ENCODE data around the gene BNC2. TPM values are rescaled to one million over a fixed set of nuclear protein-coding genes. Genes with fewer than 3 reads are reported as not detected.

The BNC2 gene
- total RNA-seq, 4 donors from 2014 or later: 3.8 to 14.9 (median 8.2) TPM

DNA sequence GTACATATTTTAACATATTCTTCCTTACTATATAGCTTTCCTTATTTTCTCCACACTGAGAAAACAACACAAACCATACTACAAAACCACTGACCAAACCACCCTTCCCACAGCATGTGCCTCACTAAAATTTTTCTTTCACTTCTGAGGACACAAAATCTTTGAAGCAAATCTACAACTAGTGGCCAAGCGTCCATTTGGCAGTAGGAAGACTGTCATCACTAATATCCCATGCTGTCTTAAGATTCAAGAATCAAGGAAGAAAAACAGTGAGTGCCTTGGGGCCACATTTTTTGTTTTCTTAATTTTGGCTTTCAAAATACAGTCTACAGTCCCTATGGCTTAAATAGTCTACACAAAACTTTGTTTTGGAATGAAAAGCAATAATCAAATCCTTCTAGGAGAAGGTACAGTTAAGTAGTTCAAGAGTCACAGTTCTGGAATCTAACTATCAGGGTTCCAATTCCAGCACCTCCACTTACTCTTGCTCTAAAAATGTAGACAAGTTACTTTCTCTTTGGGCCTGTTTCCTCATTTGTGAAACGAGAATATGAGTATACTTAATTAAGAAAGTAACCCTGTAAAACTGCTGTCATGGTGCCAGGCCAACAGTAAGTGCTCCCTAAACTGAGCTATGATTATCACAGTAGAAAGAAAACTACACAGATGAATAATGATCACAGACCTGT is 227.9 kb downstream of the BNC2 start:
- intact Hi-C loops (cut with DNase I): no loop called here
- Histone ChIP-seq H3K4me3 (replicated peaks in 1 of 3) (no peak overlapping the region), H3K9me3 (no peaks in the 10 kb centered on the region), H3K4me1 (peaks cover 0 to 6% of the 10 kb centered on the region in 2 donors), H3K36me3 (no peaks in the 10 kb centered on the region), H3K27me3 (no peaks in the 10 kb centered on the region), H3K27ac (no peak overlapping the region)
- no peak for DNase-seq
- WGBS, 2 donors: 64 to 66% methylated on average over 2 of the region's 2 CpGs
- no peak for TF ChIP-seq POLR2A (IDR thresholded peaks at IDR 0.05)

DNA sequence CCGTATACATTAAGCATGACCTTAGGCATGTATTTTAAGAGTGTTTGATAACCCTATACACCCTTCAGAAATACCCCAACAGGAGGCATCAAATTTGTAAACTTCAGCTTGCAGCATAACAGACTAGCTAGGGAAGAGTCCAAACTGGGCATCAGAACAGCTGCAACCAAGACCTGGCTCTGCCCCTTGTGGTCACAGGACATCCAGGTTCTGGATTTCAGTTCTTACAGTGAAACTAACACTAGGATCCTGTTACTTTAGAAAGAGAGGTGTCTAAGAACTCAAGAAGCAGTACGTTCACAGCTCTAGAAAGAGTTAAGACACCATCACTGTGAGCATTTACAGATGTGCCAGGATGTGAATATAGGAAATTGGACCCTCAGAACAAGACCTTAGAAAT is 229.8 kb downstream of the BNC2 start:
- WGBS, 2 donors: 91 to 94% methylated on average over 2 of the region's 2 CpGs
- no peaks in the 10 kb centered on the region for H3K36me3 ChIP-seq
- H3K4me1 ChIP-seq: peaks cover 0 to 6% of the 10 kb centered on the region in 2 donors
- no peaks in the 10 kb centered on the region for H3K27me3 ChIP-seq
- intact Hi-C loops (cut with DNase I): no loop called here
- H3K27ac ChIP-seq: no peak overlapping the region
- DNase-seq: no peak
- no peaks in the 10 kb centered on the region for H3K9me3 ChIP-seq
- TF ChIP-seq, protein P1, sequence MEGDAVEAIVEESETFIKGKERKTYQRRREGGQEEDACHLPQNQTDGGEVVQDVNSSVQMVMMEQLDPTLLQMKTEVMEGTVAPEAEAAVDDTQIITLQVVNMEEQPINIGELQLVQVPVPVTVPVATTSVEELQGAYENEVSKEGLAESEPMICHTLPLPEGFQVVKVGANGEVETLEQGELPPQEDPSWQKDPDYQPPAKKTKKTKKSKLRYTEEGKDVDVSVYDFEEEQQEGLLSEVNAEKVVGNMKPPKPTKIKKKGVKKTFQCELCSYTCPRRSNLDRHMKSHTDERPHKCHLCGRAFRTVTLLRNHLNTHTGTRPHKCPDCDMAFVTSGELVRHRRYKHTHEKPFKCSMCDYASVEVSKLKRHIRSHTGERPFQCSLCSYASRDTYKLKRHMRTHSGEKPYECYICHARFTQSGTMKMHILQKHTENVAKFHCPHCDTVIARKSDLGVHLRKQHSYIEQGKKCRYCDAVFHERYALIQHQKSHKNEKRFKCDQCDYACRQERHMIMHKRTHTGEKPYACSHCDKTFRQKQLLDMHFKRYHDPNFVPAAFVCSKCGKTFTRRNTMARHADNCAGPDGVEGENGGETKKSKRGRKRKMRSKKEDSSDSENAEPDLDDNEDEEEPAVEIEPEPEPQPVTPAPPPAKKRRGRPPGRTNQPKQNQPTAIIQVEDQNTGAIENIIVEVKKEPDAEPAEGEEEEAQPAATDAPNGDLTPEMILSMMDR (IDR thresholded peaks at IDR 0.05): peak in 1 of 6 experiments; percentile 3
- no peak for TF ChIP-seq POLR2A (IDR thresholded peaks at IDR 0.05)
- H3K4me3 ChIP-seq (replicated peaks in 1 of 3): no peak overlapping the region

DNA sequence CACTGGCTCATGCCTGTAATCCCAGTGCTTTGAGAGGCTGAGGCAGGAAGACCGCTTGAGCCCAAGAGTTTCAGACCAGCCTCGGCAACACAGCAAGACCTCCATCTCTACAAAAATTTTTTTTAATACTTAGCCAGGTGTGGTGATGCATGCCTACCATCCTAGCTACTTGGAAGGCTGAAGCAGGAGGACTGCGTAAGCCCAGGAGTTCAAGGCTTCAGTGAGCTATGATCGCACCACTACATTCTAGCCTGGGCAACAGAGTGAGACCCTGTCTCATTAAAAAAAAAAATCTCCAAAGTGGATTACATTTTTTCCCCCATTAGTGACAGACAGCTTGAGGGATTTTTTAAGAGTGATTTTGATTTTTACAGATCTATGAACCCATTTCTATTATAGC is 230.8 kb downstream of the BNC2 start:
- intact Hi-C loops (cut with DNase I): no loop called here
- Histone ChIP-seq H3K27me3 (no peaks in the 10 kb centered on the region), H3K36me3 (no peaks in the 10 kb centered on the region), H3K4me3 (replicated peaks in 1 of 3) (no peak overlapping the region), H3K9me3 (no peaks in the 10 kb centered on the region), H3K4me1 (peaks cover 0 to 6% of the 10 kb centered on the region in 2 donors), H3K27ac (no peak overlapping the region)
- no peak for DNase-seq
- WGBS, 2 donors: 93 to 95% methylated on average over 4 of the region's 4 CpGs
- TF ChIP-seq, protein P1 (IDR thresholded peaks at IDR 0.05): no peak
- no peak for TF ChIP-seq POLR2A (IDR thresholded peaks at IDR 0.05)

DNA sequence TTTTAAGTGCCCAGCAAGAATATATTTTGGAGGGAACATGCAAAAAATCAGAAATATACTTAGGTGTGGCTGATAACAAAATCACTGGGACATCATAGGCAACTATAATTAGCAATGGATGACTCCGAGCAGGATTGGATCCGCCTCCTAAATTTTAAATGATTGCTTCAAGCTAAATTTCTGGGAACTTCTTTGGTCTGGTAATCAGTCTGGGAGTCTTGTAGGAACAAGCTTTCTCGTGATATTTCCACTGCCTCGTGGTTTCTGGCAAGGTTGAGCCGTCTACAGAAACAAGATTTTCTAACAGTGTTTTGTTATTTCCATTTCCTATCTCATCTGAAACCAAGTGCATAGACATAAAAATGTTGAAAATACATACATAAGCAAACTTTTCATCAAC is 232.6 kb downstream of the BNC2 start:
- H3K4me3 ChIP-seq (replicated peaks in 1 of 3): no peak overlapping the region
- DNase-seq: no peak
- H3K36me3 ChIP-seq: no peaks in the 10 kb centered on the region
- H3K4me1 ChIP-seq: peaks cover 0 to 6% of the 10 kb centered on the region in 2 donors
- H3K27ac ChIP-seq: no peak overlapping the region
- 82 to 87% methylated on average over 5 of the region's 5 CpGs for WGBS, 2 donors
- TF ChIP-seq POLR2A (IDR thresholded peaks at IDR 0.05): no peak
- TF ChIP-seq, protein P1 (IDR thresholded peaks at IDR 0.05): no peak
- no peaks in the 10 kb centered on the region for H3K27me3 ChIP-seq
- intact Hi-C loops (cut with DNase I): no loop called here
- H3K9me3 ChIP-seq: no peaks in the 10 kb centered on the region

DNA sequence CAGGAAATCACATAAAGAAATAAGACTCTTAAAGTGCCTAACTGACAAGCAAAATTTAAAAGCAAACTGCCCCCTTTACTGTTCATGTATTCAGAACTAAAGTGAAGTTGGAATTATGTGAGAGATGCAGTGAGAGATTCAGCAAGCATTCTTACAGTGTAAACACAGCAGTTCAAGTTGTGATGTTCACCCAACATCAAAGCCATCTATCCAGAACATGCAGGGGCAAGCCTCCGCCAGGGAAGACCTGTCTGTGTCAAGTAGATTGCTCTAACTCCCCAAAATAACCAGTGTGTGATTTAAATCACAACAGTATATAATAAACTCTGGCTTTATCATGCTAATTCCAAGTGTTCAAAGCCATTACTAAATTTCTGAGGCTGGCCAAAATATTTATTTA is 233.3 kb downstream of the BNC2 start:
- Histone ChIP-seq H3K4me3 (replicated peaks in 1 of 3) (no peak overlapping the region), H3K27me3 (no peaks in the 10 kb centered on the region), H3K9me3 (no peaks in the 10 kb centered on the region), H3K4me1 (no peaks in the 10 kb centered on the region), H3K27ac (no peak overlapping the region), H3K36me3 (no peaks in the 10 kb centered on the region)
- intact Hi-C loops (cut with DNase I): no loop called here
- 96% methylated on average over 1 of the region's 1 CpG for WGBS, 2 donors
- no peak for TF ChIP-seq POLR2A (IDR thresholded peaks at IDR 0.05)
- TF ChIP-seq, protein P1 (IDR thresholded peaks at IDR 0.05): no peak
- DNase-seq: no peak
